Kidney (tissue), 14 donors: ENCODE measurements around the gene CHRNA3. TPM values are rescaled to one million over a fixed set of nuclear protein-coding genes. Genes with fewer than 3 reads are reported as not detected.

Experiments used
- DNase-seq, 5 donors: peaks; one replicate each; pipeline ENCODE4 v3.0.0-alpha.2; 2013 to 2020
- FAIRE-seq: peaks from 2 replicates; lab custom pipeline; 2012; peaks lifted over from hg19 to GRCh38; lab: Jason Lieb, UNC
- H3K27ac ChIP-seq, 2 donors: one replicate each; pipeline ENCODE4 v1.7.0; 2013; ENCODE audit warnings: low read depth in 2 of 2, low read length in 2 of 2, inconsistent platforms in 1 of 2
- H3K27me3 ChIP-seq: one replicate; pipeline ENCODE4 v1.7.1; 2013; ENCODE audit warnings: low read length, inconsistent platforms; ENCODE audit not compliant: control insufficient read depth, insufficient read depth
- H3K36me3 ChIP-seq, 3 donors: one replicate each; pipeline versions ENCODE4 v1.7.0 to v1.7.1; 2013; ENCODE audit warnings: low read length in 3 of 3, control low read depth in 1 of 3, inconsistent platforms in 1 of 3; ENCODE audit not compliant: insufficient read depth in 3 of 3, control insufficient read depth in 2 of 3
- H3K4me1 ChIP-seq, 3 donors: one replicate each; pipeline versions ENCODE4 v1.7.0 to v1.7.1; 2013; ENCODE audit warnings: low read length in 3 of 3, inconsistent platforms in 1 of 3, low read depth in 1 of 3; ENCODE audit not compliant: control insufficient read depth in 2 of 3, insufficient read depth in 2 of 3
- H3K4me3 ChIP-seq, 3 donors: one replicate each; pipeline versions ENCODE4 v1.7.0 to v1.8.1; 2013; ENCODE audit warnings: low read length in 3 of 3, control low read depth in 1 of 3, inconsistent platforms in 1 of 3
- H3K9ac ChIP-seq, 3 donors: one replicate each; pipeline versions ENCODE4 v1.7.0 to v1.7.1; 2013; ENCODE audit warnings: low read length in 3 of 3, control low read depth in 1 of 3, inconsistent platforms in 1 of 3
- H3K9me3 ChIP-seq, 3 donors: one replicate each; pipeline versions ENCODE4 v1.7.0 to v1.7.1; 2013; ENCODE audit warnings: low read length in 3 of 3, control low read depth in 1 of 3, inconsistent platforms in 1 of 3; ENCODE audit not compliant: control insufficient read depth in 2 of 3, insufficient read depth in 1 of 3
- intact Hi-C: fragments of 100-400 bp; cut with DNase I; formaldehyde crosslinking; loops from one replicate; pipeline ENCODE4 v1.11.1; 2022
- polyA plus RNA-seq: library from polyadenylated mRNA; stranded (reverse); fragments of 350-450 nt; fragmentation: Illumina TruSeq; extraction: RNeasy Lipid Tissue Mini Kit (QIAGEN cat#74804); gene quantifications from one replicate; pipeline ENCODE4 v1.2.3, GENCODE V29; 2014; ENCODE audit warnings: low read depth, low replicate concordance; ENCODE audit not compliant: insufficient read depth
- total RNA-seq: library from RNA; stranded (reverse); fragmentation: NEBNext Ultra II Directional; extraction: Animal tissue kit (Norgen Biotek cat#: 25700); gene quantifications from one replicate; pipeline ENCODE4 v1.2.1, GENCODE V29; 2021
- TF ChIP-seq, protein P1 (sequence below): IDR thresholded peaks from 3 replicates; pipeline ENCODE4 v1.5.1; 2012; ENCODE audit warnings: mild to moderate bottlenecking, moderate library complexity, borderline replicate concordance; ENCODE audit not compliant: insufficient read depth; ENCODE audit errors: extremely low read depth
- donor health status: control.
- donor health status: control.
- donor health status: control.
- donor health status: control.
- donor health status: control.
- donor health status: DM: yes; HTN: yes; CAD: no.
- donor health status: Normal renal cell carcinoma (clear cell type).

The CHRNA3 gene
- total and polyA plus RNA-seq, 2 donors from 2014 or later: not detected

DNA sequence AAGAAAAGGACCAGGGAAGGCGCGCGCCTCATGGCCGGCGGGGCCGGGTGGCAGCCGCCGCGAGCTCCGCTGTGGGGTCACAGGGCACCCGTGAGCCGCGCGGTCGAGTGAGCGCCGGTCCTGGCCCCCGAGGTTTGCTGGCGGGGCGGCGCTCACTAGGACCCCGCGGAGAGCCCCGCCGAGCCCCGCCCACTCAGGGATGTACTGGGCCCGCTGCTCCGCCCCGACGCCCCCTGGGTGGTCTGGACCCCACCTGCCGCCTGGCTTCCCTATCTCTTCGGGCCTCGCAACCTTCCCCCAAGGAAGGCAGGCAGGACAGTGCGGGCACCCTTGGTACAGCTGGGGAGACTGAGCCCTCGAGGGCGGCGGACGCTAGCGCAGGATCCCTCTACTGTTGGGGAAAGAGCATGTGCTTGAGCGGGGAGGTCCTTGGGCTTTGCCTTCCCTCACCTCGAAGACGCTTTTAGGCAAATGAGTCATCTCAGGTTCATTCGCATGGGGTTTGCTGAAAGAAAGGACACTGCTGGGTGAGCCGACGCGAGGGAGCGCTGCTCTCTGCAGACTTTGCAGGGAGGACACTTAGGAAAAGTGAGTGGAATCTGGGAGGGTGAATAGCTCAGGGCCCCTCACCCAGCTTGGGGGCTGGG lies 20.4 kb upstream of the CHRNA3 start, which contains the start of gene CHRNB4:
Gene CHRNB4 (minus strand): TSS at position 109 of the 647 bp plus-strand sequence. CDS start 77 bp downstream, at position 32.
- no peaks in the 10 kb centered on the region for H3K36me3 ChIP-seq
- no peak within 1 kb of the TSS for H3K27ac ChIP-seq
- DNase-seq: peak in 4 of 5 donors; percentile 80 to 88 (median 86)
- no peaks in the 10 kb centered on the region for H3K9me3 ChIP-seq
- peak within 1 kb of the TSS in 2 of 3 donors; percentile 48 to 51 for H3K4me3 ChIP-seq
- H3K27me3 ChIP-seq: no peaks in the 10 kb centered on the region
- H3K4me1 ChIP-seq: peaks cover 0 to 7% (median 0%) of the 10 kb centered on the region in 3 donors
- no peak for FAIRE-seq
- intact Hi-C loops: no loop called here
- peak within 1 kb of the TSS in 1 of 3 donors; percentile 26 for H3K9ac ChIP-seq
- TF ChIP-seq, protein P1, sequence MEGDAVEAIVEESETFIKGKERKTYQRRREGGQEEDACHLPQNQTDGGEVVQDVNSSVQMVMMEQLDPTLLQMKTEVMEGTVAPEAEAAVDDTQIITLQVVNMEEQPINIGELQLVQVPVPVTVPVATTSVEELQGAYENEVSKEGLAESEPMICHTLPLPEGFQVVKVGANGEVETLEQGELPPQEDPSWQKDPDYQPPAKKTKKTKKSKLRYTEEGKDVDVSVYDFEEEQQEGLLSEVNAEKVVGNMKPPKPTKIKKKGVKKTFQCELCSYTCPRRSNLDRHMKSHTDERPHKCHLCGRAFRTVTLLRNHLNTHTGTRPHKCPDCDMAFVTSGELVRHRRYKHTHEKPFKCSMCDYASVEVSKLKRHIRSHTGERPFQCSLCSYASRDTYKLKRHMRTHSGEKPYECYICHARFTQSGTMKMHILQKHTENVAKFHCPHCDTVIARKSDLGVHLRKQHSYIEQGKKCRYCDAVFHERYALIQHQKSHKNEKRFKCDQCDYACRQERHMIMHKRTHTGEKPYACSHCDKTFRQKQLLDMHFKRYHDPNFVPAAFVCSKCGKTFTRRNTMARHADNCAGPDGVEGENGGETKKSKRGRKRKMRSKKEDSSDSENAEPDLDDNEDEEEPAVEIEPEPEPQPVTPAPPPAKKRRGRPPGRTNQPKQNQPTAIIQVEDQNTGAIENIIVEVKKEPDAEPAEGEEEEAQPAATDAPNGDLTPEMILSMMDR: no peak

DNA sequence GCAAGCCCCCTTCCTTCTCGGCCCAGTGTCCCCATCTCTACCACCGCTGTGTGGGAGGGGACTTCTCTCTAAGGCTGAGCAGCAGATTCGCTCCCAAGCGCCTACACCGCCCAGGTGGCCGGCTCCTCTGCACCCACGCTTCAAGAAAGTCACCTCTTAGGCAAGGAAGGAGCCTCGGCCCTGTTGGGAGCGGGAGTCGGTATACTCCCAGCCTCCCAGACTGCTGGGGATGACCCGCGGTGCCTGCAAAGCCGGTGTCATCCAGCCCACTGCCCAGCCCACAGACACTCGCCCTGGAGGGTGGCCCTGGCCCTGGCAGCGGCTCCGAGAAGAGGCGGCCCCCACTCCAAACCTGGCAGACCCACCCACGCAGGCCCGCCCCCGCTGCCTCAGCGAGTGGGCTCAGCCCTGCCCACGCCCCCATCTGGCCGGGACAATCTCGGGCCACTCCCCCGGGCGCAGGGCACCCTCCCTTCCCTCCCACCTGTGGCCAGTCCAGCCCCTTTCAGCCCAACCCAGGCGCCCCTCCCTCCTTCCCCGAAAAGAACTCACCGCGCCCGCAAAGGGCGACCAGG lies 19.8 kb upstream of the CHRNA3 start:
- no peaks in the 10 kb centered on the region for H3K36me3 ChIP-seq
- peaks cover 0 to 7% (median 0%) of the 10 kb centered on the region in 3 donors for H3K4me1 ChIP-seq
- no peak for FAIRE-seq
- no peaks in the 10 kb centered on the region for H3K27me3 ChIP-seq
- no peaks in the 10 kb centered on the region for H3K9me3 ChIP-seq
- H3K9ac ChIP-seq: no peak overlapping the region
- TF ChIP-seq, protein P1: no peak
- DNase-seq: peak in 2 of 5 donors; percentile 78 to 86
- H3K27ac ChIP-seq: no peak overlapping the region
- intact Hi-C loops: no loop called here
- peak overlapping the region in 1 of 3 donors; percentile 51 for H3K4me3 ChIP-seq

DNA sequence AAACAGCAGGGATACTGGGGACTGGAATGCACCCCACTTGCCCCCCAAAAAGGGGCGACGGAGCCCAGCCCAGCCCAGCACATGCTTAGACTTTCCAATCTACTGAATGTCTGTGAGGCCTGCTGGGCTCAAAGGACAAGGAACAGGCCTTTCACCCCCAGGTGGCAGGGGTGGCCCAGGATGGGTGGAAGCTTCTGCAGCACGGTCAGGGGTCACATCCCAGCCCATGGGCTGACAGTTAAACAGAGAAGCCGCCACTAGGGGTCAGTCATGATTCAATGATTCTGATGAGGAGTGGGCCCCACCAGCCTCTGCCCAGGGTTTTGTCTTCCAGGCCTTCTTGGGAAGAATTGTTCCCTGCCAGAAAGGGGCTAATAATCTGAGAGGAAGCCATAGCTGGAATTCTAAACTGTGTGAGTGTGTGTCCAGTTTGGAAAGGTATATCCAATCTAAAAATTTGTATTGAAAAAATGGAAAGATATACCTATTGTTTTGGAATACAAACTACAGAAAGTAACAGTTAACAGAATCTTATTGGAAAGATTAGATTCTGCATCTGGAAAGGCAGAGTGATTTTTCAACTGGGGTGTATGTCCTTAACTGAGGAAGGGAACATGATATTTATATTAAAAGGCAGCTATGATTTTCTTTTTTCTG lies 18.0 kb upstream of the CHRNA3 start:
- DNase-seq (peak in 4 of 5 donors; percentile 86 to 92 (median 88)), FAIRE-seq (no peak)
- no peaks in the 10 kb centered on the region for H3K27me3 ChIP-seq
- intact Hi-C loops: no loop called here
- peaks cover 0 to 7% (median 0%) of the 10 kb centered on the region in 3 donors for H3K4me1 ChIP-seq
- H3K4me3 ChIP-seq: no peak overlapping the region
- TF ChIP-seq, protein P1: peak; percentile 67
- no peak overlapping the region for H3K9ac ChIP-seq
- H3K27ac ChIP-seq: no peak overlapping the region
- no peaks in the 10 kb centered on the region for H3K9me3 ChIP-seq
- H3K36me3 ChIP-seq: no peaks in the 10 kb centered on the region
